Kidney (tissue), 14 donors: Measurements from ENCODE around the gene PEF1. TPM values are rescaled to one million over a fixed set of nuclear protein-coding genes. Genes with fewer than 3 reads are reported as not detected.

Experiments
- DNase-seq, 5 donors: peaks; one replicate each; pipeline ENCODE4 v3.0.0-alpha.2; 2013 to 2020
- FAIRE-seq: peaks from 2 replicates; lab custom pipeline; 2012; peaks lifted over from hg19 to GRCh38; lab: Jason Lieb, UNC
- H3K27ac ChIP-seq, 2 donors: one replicate each; pipeline ENCODE4 v1.7.0; 2013; ENCODE audit warnings: low read depth in 2 of 2, low read length in 2 of 2, inconsistent platforms in 1 of 2
- H3K27me3 ChIP-seq: one replicate; pipeline ENCODE4 v1.7.1; 2013; ENCODE audit warnings: low read length, inconsistent platforms; ENCODE audit not compliant: control insufficient read depth, insufficient read depth
- H3K36me3 ChIP-seq, 3 donors: one replicate each; pipeline versions ENCODE4 v1.7.0 to v1.7.1; 2013; ENCODE audit warnings: low read length in 3 of 3, control low read depth in 1 of 3, inconsistent platforms in 1 of 3; ENCODE audit not compliant: insufficient read depth in 3 of 3, control insufficient read depth in 2 of 3
- H3K4me1 ChIP-seq, 3 donors: one replicate each; pipeline versions ENCODE4 v1.7.0 to v1.7.1; 2013; ENCODE audit warnings: low read length in 3 of 3, inconsistent platforms in 1 of 3, low read depth in 1 of 3; ENCODE audit not compliant: control insufficient read depth in 2 of 3, insufficient read depth in 2 of 3
- H3K4me3 ChIP-seq, 3 donors: one replicate each; pipeline versions ENCODE4 v1.7.0 to v1.8.1; 2013; ENCODE audit warnings: low read length in 3 of 3, control low read depth in 1 of 3, inconsistent platforms in 1 of 3
- H3K9ac ChIP-seq, 3 donors: one replicate each; pipeline versions ENCODE4 v1.7.0 to v1.7.1; 2013; ENCODE audit warnings: low read length in 3 of 3, control low read depth in 1 of 3, inconsistent platforms in 1 of 3
- H3K9me3 ChIP-seq, 3 donors: one replicate each; pipeline versions ENCODE4 v1.7.0 to v1.7.1; 2013; ENCODE audit warnings: low read length in 3 of 3, control low read depth in 1 of 3, inconsistent platforms in 1 of 3; ENCODE audit not compliant: control insufficient read depth in 2 of 3, insufficient read depth in 1 of 3
- CTCF ChIP-seq: IDR thresholded peaks from 3 replicates; pipeline ENCODE4 v1.5.1; 2012; ENCODE audit warnings: mild to moderate bottlenecking, moderate library complexity, borderline replicate concordance; ENCODE audit not compliant: insufficient read depth; ENCODE audit errors: extremely low read depth
- intact Hi-C: fragments of 100-400 bp; cut with DNase I; formaldehyde crosslinking; loops from one replicate; pipeline ENCODE4 v1.11.1; 2022
- polyA plus RNA-seq: library from polyadenylated mRNA; stranded (reverse); fragments of 350-450 nt; fragmentation: Illumina TruSeq; extraction: RNeasy Lipid Tissue Mini Kit (QIAGEN cat#74804); gene quantifications from one replicate; pipeline ENCODE4 v1.2.3, GENCODE V29; 2014; ENCODE audit warnings: low read depth, low replicate concordance; ENCODE audit not compliant: insufficient read depth
- total RNA-seq: library from RNA; stranded (reverse); fragmentation: NEBNext Ultra II Directional; extraction: Animal tissue kit (Norgen Biotek cat#: 25700); gene quantifications from one replicate; pipeline ENCODE4 v1.2.1, GENCODE V29; 2021
- donor health status: control.
- donor health status: control.
- donor health status: control.
- donor health status: control.
- donor health status: control.
- donor health status: DM: yes; HTN: yes; CAD: no.
- donor health status: Normal renal cell carcinoma (clear cell type).

Gene PEF1
- total and polyA plus RNA-seq, 2 donors from 2014 or later = 69.0 to 120 TPM

- Histone ChIP-seq H3K4me1 (no peaks in the 10 kb centered on the region), H3K27ac (no peak overlapping the region), H3K4me3 (no peak overlapping the region), H3K36me3 (no peaks in the 10 kb centered on the region), H3K9ac (no peak overlapping the region), H3K9me3 (no peaks in the 10 kb centered on the region), H3K27me3 (no peaks in the 10 kb centered on the region)
- DNase-seq = peak in 1 of 5 donors; percentile 15
- FAIRE-seq = no peak
- no peak for TF ChIP-seq CTCF
- intact Hi-C loops = no loop called here
These were observed 43.7 kb upstream of the PEF1 start for GRCh38 chr1:31688233-31688918.

- Histone ChIP-seq H3K9me3 (no peaks in the 10 kb centered on the region), H3K4me1 (no peaks in the 10 kb centered on the region), H3K4me3 (no peak overlapping the region), H3K27me3 (no peaks in the 10 kb centered on the region), H3K9ac (no peak overlapping the region), H3K27ac (no peak overlapping the region), H3K36me3 (no peaks in the 10 kb centered on the region)
- intact Hi-C loops = no loop called here
- no peak for FAIRE-seq
- peak in 1 of 5 donors; percentile 30 for DNase-seq
- no peak for TF ChIP-seq CTCF
These were observed 42.9 kb upstream of the PEF1 start for GRCh38 chr1:31687601-31688000.

- Histone ChIP-seq H3K9me3 (no peaks in the 10 kb centered on the region), H3K9ac (no peak overlapping the region), H3K4me1 (no peaks in the 10 kb centered on the region), H3K4me3 (no peak overlapping the region), H3K27me3 (no peaks in the 10 kb centered on the region), H3K27ac (no peak overlapping the region), H3K36me3 (no peaks in the 10 kb centered on the region)
- DNase-seq (no peak), FAIRE-seq (no peak)
- intact Hi-C loops = no loop called here
- no peak for TF ChIP-seq CTCF
These were observed 41.1 kb upstream of the PEF1 start for GRCh38 chr1:31685795-31686194.
